SH-SY5Y (cell line): ENCODE data around the gene LACTB.

Experiments used
- GATA2 ChIP-seq: IDR thresholded peaks from 2 replicates; pipeline ENCODE4 v1.6.1; 2011; ENCODE audit warnings: mild to moderate bottlenecking, low read depth, low read length
- GATA3 ChIP-seq: IDR thresholded peaks from 2 replicates; pipeline ENCODE4 v1.6.1; 2011; ENCODE audit warnings: low read depth, mild to moderate bottlenecking, low read length, moderate library complexity

DNA sequence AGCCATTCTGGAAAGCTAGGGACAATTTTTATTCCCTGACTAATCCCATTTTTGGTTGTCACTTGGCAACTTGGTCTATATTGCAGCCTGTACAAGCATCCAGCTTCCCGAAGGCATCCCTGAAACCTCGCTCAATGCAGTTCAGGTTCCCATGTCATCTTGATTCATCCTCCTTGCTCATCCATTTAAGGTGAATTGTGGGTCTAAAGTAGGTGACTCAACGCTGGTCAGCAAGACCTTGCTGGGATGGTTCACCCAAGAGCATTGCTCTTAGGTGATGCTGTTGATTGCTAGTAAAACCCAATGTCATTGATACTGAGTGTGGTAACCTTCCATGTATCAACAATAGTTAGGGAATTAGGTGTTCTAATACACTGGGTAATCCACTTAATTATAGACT is 54.6 kb downstream of the LACTB start:
- no peak for TF ChIP-seq GATA2
- TF ChIP-seq GATA3, result no peak
